DMS 273 (cell line): ENCODE results near the gene TTL.
"Not testable (repeated sequence)": the region's sequence is repeated elsewhere in the genome, so short reads cannot be mapped to it uniquely, and the experiment has no call there.

Experiments used
- DNase-seq: peaks from one replicate; lab custom pipeline; 2025; ENCODE audit not compliant: unreplicated experiment; lab: John Stamatoyannopoulos, UW

TTL gene

GRCh38 chr2:112474844-112475486 is 7.0 kb upstream of the TTL start:
- no peak for DNase-seq

DNA sequence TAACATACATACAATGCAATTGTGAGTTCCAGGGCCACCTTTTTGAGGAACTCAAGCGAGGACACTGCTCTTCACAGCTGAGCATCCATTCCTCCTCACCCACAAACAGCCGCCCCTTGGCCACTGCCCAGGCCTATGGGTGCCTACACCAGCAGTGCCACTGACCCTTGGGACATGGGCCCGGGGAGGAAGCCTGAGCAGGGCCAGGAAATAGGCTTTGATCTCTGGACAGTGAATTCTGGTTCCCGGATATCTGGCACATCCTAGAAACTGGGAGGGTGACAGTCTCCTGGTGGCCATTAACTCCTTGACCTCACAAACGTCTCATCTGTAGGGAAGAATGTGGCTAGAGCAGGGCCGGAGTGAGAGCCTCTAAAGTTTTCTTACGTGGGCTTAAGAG is 5.5 kb upstream of the TTL start:
- DNase-seq, result no peak

- no peak for DNase-seq
Measured at GRCh38 chr2:112480530-112481049, 1.4 kb upstream of the TTL start.

DNA sequence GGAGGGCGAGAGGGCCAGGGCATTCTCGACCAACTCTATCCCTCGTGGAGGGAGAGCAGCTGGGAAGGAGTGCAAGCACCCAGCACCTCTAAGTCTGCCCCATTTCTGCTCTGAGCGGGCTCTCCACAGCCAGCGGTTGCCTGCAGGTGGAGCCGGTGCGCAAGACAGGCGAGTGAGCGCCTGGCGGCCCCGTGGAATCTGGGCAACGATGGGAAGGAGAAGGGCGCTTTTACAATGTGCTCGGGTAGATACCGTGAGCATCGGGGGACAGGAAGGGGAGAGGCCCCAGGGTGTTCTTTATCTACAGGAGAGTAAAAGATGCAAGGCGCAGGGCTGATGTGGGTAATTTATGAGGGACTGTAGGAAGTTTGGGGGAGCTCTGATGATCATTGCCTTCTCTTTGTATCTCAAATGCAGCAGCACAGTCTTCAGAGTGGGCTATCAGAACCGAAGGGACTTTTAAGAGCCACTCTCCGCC is 867 bp upstream of the TTL start:
- peak; percentile 94 for DNase-seq

DNA sequence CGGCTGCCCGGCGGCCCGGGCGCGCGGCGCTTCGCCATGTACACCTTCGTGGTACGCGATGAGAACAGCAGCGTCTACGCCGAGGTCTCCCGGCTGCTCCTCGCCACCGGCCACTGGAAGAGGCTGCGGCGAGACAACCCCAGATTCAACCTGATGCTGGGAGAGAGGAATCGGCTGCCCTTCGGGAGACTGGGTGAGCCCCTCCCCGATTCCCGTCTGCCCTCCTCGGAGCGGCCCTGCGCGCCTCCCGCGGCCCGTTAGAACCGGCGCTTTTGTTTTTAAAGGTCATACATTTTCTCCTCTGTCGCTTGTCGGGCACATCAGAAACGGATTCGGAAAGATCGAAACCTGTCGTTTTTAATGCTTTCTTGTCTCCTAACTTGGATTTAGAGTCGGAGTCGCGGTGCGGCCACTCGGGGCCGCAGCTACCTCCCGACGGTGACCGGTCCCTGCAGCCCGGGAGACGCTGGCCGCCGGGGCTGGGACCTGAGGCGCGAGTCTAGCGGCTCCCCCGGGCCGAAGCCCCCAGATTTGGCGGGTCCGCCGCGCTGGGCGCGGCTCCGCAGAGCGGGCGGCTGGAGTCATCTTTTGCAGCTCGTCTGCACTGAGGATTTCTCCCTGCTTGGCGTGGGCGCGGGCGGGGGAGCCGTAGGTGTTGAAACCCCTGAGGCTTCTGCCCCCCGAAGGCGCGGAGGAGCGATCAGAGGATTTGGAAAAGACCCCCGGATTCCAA is 519 bp downstream of the TTL start:
- DNase-seq, result peak; percentile 64

- peak; percentile 79 for DNase-seq
Measured at GRCh38 chr2:112483042-112483473, 1.1 kb downstream of the TTL start.

- no peak for DNase-seq
Measured at GRCh38 chr2:112483831-112484230, 1.9 kb downstream of the TTL start.

GRCh38 chr2:112485849-112486248 is 3.9 kb downstream of the TTL start:
- no peak for DNase-seq

DNA sequence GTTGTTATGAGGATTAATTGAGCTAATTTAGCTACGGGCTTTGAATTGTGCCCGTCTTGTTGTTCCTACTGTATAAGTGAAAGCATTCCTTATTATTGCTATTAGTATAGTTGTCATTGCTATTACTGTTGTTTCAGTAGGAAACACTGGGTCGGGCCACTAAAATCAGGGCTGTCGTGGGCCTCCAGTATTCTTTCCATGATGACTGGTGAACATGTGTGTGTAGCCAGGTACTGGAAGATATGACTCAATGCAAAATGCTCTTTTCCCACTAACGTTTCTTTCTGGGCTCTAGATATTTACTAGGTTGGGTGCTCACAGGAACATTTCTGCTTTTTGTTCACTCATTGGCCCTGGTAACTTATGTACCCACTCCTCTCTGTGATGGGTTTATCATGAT is 4.9 kb downstream of the TTL start:
- DNase-seq, result no peak

GRCh38 chr2:112487444-112487961 is 5.5 kb downstream of the TTL start:
- no peak for DNase-seq

GRCh38 chr2:112488201-112488600 is 6.2 kb downstream of the TTL start:
- DNase-seq, result no peak

DNA sequence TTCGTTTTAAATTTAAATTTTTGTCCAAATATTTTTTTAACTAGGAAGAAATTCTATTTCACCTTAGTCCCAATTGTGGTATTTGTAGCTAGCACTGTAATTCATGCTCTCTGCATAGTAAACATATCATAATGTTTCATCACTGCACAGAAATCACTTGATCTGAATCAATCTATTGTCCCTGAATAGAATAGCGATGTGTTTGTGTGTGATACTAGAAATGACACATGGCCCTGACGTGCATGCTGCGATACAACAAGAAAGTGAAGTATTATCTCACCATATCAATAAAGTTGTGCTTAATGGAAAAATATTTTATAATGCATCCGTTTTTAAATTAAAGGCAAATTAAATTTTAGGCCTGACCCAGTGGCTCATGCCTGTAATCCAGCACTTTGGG is 10.0 kb downstream of the TTL start:
- no peak for DNase-seq

DNA sequence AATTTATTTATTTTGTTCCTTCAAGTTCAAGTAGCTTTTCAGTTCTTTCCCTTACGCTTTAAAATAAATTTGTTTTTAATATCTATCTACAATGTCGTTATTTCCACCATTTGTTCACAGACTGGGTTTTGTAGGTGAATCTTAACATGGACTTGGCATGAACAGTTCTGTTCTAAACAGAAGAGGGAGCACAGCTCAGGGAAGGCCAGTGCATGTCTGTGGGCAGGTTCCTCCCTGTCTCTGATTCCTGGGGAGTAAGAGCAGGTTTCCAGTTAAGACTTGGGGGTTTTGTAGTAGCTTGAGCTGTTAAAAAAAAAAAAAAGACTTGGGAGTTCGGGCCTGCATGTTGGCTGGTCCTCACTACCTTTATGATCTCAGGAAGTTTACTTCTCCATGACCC is 11.1 kb downstream of the TTL start:
- no peak for DNase-seq

DNA sequence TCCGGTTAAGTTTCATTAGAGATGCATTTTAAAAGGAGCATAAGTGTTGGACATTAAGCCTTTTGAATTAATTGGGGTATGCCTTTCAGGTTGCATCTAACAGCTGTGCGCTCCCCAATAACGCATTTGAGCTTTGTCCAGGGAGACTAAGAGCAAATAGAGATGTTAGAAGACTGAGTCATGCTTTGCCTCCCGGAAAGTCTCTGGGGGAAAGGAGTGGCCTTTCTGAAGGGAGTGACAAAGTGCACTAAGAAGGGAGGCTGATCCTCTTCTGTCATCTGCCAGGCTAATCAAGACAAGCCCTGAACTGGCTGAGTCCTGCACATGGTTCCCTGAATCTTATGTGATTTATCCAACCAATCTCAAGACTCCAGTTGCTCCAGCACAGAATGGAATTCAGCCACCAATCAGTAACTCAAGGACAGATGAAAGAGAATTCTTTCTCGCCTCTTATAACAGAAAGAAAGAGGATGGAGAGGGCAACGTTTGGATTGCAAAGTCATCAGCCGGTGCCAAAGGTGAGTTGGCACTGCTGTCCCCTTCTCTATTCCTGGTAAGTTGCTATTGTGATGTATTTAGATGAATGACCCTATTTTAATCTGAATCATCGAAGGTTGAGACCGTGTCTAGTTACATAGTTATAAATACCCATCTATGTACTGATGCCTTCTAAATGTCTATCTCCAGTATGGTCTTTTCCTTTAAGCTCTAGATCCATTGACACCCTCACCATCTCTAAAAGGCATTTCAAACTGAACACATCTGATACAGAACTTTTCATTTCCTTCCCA is 12.1 kb downstream of the TTL start:
- DNase-seq, result peak; percentile 9

DNA sequence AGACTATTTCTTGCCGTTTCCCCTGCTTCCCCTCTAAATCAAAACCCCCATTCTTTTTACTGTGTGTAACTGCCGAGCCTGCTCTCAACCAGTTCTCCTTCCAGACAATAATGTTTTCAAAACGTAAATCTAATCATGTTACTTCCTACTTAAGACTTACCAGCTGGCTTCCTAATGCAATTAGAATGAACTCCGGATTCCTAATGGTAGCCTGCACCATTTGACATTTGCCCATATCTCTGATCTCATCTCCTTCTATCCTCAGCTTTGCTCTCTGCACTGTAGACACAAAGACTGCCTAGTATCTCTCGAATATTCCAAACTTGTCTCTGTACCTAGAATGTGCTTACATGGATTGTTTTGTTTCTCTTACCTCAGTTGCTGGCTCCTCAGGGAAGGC is 12.9 kb downstream of the TTL start:
- no peak for DNase-seq

DNA sequence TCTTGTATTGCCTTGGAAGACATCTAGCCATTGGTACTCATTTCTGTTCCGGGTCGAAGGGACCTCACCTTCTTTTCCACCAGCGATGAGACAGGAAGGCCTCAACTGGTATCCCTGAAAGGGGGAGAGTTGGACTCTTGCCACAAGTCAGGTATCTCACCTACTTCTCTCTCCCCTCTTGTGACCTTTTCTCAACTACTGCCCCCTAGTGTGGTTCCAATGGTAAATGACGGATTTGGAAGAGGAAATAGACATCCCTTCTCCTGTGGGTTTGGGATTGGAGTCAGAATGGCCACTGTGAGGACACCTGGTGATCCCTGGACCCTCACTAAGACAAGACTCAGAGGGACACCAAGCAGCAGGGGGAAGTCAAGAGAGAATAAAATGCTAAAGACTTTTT is 13.9 kb downstream of the TTL start:
- not testable (repeated sequence) for DNase-seq

DNA sequence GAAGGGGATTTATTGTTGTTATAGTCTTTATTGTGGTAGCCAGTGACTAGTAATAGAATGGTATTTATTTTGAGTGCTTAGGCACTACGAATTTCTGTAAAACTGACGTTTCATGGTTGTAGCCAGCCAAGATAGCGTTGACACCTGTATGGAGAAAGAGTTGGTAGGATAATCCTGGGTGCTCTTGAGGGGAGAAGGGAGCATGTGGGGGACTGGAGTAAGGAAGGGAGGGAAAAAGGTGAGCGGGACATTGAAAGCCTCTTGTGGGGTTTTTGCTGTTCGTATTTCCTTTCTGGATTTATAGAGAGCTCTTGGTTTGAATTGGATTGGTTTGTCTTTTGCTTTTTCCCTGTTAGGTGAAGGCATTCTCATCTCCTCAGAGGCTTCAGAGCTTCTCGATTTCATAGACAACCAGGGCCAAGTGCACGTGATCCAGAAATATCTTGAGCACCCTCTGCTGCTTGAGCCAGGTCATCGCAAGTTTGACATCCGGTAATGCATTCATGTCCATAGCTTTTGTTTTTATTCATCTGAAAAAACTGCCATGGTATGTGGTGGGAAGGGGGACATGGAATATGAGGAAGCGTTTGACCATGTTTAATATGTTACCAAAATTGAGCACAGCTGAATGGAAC is 19.0 kb downstream of the TTL start:
- DNase-seq, result peak; percentile 50

DNA sequence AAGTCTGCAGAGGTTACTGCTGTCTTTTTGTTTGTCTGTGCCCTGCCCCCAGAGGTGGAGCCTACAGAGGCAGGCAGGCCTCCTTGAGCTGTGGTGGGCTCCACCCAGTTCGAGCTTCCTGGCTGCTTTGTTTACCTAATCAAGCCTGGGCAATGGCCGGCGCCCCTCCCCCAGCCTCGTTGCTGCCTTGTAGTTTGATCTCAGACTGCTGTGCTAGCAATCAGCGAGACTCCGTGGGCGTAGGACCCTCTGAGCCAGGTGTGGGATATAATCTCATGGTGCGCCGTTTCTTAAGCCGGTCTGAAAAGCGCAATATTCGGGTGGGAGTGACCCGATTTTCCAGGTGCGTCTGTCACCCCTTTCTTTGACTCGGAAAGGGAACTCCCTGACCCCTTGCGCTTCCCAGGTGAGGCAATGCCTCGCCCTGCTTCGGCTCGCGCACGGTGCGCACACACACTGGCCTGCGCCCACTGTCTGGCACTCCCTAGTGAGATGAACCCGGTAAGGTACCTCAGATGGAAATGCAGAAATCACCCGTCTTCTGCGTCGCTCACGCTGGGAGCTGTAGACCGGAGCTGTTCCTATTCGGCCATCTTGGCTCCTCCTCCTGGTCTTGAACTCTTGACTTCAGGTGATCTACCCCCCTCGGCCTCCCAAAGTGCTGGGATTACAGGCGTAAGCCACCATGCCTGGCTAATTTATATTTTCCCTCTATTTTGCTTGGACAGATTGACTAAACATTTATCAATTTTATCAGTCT is 27.5 kb downstream of the TTL start:
- not testable (repeated sequence) for DNase-seq

DNA sequence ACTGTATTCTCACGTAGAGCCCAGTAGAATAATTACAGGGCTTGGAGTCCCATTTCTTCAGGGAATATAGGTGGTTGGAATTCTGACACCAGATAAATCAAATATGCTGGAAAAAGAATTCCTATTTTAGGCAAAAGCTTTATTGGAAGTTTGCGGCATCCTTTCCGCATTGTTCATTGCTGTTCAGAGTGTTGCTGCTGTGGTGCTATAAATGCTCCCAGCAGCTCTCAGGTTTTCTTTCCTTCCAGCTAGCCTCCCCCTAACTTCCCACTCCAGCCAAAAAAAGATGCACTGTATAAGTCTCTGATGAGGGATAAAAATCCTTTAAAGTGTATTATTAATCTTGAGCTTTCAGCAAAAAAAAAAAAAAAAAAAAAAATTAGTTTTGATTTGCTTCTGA is 34.8 kb downstream of the TTL start:
- no peak for DNase-seq

- no peak for DNase-seq
Measured at GRCh38 chr2:112518807-112519206, 36.9 kb downstream of the TTL start.
